PC-9 (cell line): ENCODE data around the gene RNF17.

Experiments
- EZH2 ChIP-seq: fragments of 200-600 bp; sonication (generic); IDR thresholded peaks from 2 replicates; pipeline ENCODE4 v1.8.0; 2017; ENCODE audit warnings: antibody characterized with exemption, low read depth
- TF ChIP-seq, protein P1 (sequence below): fragments of 200-600 bp; sonication (generic); conservative IDR thresholded peaks from 2 replicates; pipeline ENCODE4 v1.6.1; 2017; ENCODE audit warnings: mixed run types, antibody characterized with exemption, mild to moderate bottlenecking, moderate library complexity

DNA sequence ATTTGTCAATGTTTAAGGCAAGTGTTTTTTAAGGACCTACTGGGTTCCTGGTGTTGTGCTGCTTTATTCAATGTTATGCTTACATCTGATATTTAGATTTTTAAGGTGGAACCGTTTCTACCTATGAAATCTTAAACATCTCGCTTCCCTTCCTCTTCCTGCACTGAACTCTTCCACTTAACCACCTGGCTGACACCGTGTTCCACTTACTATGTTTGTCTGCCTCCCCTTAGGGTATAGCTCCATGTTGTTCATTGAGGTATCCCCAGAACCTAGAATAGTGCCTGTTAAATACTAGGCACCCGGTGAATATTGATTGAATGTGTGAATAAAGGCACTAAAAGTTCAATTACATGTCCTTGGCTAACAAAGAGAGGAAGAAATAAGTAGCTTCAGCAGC is 104.9 kb downstream of the RNF17 start:
- TF ChIP-seq, protein P1, sequence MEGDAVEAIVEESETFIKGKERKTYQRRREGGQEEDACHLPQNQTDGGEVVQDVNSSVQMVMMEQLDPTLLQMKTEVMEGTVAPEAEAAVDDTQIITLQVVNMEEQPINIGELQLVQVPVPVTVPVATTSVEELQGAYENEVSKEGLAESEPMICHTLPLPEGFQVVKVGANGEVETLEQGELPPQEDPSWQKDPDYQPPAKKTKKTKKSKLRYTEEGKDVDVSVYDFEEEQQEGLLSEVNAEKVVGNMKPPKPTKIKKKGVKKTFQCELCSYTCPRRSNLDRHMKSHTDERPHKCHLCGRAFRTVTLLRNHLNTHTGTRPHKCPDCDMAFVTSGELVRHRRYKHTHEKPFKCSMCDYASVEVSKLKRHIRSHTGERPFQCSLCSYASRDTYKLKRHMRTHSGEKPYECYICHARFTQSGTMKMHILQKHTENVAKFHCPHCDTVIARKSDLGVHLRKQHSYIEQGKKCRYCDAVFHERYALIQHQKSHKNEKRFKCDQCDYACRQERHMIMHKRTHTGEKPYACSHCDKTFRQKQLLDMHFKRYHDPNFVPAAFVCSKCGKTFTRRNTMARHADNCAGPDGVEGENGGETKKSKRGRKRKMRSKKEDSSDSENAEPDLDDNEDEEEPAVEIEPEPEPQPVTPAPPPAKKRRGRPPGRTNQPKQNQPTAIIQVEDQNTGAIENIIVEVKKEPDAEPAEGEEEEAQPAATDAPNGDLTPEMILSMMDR, result no peak
- no peak for TF ChIP-seq EZH2
